ENCODE data around the gene OR7G1. TPM values are rescaled to one million over a fixed set of nuclear protein-coding genes. Genes with fewer than 3 reads are reported as not detected.

The OR7G1 gene, protein sequence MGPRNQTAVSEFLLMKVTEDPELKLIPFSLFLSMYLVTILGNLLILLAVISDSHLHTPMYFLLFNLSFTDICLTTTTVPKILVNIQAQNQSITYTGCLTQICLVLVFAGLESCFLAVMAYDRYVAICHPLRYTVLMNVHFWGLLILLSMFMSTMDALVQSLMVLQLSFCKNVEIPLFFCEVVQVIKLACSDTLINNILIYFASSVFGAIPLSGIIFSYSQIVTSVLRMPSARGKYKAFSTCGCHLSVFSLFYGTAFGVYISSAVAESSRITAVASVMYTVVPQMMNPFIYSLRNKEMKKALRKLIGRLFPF
- total RNA-seq, result not detected
- not detected for polyA plus RNA-seq
- long read RNA-seq, donor 1, result 0 reads
- long read RNA-seq, donor 2, partial matches to known transcripts, result 0 of 1 reads
- long read RNA-seq, donor 2, other reads (novel, unspliced or antisense), result 0 of 1 reads
- long read RNA-seq, donor 3, result 0 reads

DNA sequence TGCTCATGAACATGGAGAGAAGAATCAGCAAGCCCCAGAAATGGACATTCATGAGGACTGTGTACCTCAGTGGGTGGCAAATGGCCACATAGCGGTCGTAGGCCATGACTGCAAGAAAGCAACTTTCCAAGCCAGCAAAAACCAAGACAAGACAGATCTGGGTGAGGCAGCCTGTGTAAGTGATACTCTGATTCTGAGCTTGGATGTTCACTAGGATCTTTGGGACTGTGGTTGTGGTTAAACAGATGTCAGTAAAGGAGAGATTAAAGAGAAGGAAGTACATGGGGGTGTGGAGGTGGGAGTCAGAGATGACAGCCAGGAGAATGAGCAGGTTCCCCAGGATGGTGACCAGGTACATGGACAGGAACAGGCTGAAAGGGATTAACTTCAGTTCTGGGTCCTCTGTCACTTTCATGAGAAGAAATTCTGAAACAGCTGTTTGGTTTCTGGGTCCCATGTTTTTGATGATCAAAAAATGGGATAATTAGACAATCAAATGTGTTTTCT lies at the start of gene OR7G1:
OR7G1 (minus strand) TSS at position 457 of the 507 bp plus-strand sequence; CDS start at position 457, 0 bp downstream.
- no peaks in the 10 kb centered on the region for H3K36me3 ChIP-seq
- intact Hi-C loops (cut with DNase I), result no loop called here
- H3K4me3 ChIP-seq, result no peak within 1 kb of the TSS
- no peaks in the 10 kb centered on the region for H3K9me3 ChIP-seq
- no peaks in the 10 kb centered on the region for H3K4me1 ChIP-seq (ENCODE audit: insufficient read depth)
- no peaks in the 10 kb centered on the region for H3K27me3 ChIP-seq
- no peak within 1 kb of the TSS for H3K27ac ChIP-seq
- no peak for DNase-seq
- 79 to 93% (median 84%) methylated on average over 2 of the region's 2 CpGs for WGBS, 3 donors
- TF ChIP-seq, protein P1, sequence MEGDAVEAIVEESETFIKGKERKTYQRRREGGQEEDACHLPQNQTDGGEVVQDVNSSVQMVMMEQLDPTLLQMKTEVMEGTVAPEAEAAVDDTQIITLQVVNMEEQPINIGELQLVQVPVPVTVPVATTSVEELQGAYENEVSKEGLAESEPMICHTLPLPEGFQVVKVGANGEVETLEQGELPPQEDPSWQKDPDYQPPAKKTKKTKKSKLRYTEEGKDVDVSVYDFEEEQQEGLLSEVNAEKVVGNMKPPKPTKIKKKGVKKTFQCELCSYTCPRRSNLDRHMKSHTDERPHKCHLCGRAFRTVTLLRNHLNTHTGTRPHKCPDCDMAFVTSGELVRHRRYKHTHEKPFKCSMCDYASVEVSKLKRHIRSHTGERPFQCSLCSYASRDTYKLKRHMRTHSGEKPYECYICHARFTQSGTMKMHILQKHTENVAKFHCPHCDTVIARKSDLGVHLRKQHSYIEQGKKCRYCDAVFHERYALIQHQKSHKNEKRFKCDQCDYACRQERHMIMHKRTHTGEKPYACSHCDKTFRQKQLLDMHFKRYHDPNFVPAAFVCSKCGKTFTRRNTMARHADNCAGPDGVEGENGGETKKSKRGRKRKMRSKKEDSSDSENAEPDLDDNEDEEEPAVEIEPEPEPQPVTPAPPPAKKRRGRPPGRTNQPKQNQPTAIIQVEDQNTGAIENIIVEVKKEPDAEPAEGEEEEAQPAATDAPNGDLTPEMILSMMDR (IDR thresholded peaks at IDR 0.05), result no peak
- TF ChIP-seq EP300 (IDR thresholded peaks at IDR 0.05), result no peak
- TF ChIP-seq POLR2A (IDR thresholded peaks at IDR 0.05), result no peak

GRCh38 chr19:9165261-9165660 lies 49.7 kb upstream of the OR7G1 start:
- intact Hi-C loops (cut with DNase I), result no loop called here
- DNase-seq, result no peak
- H3K4me1 ChIP-seq (ENCODE audit: insufficient read depth), result no peaks in the 10 kb centered on the region
- no peak overlapping the region for H3K27ac ChIP-seq
- no peaks in the 10 kb centered on the region for H3K27me3 ChIP-seq
- WGBS, 3 donors, result 95 to 96% (median 95%) methylated on average over 3 of the region's 3 CpGs
- TF ChIP-seq, protein P1 (IDR thresholded peaks at IDR 0.05), result no peak
- TF ChIP-seq POLR2A (IDR thresholded peaks at IDR 0.05) (no peak), EP300 (IDR thresholded peaks at IDR 0.05) (no peak)
- no peak overlapping the region for H3K4me3 ChIP-seq
- peaks cover 8% of the 10 kb centered on the region for H3K36me3 ChIP-seq
- peaks cover 4 to 17% of the 10 kb centered on the region in 2 donors for H3K9me3 ChIP-seq

GRCh38 chr19:9161427-9161826 lies 45.9 kb upstream of the OR7G1 start:
- 98 to 99% (median 98%) methylated on average over 12 of the region's 12 CpGs for WGBS, 3 donors
- Histone ChIP-seq H3K27me3 (no peaks in the 10 kb centered on the region), H3K27ac (no peak overlapping the region), H3K4me1 (ENCODE audit: insufficient read depth) (no peaks in the 10 kb centered on the region), H3K4me3 (no peak overlapping the region), H3K9me3 (peaks cover 4 to 39% of the 10 kb centered on the region in 2 donors), H3K36me3 (peaks cover 12% of the 10 kb centered on the region)
- no peak for DNase-seq
- intact Hi-C loops (cut with DNase I), result no loop called here
- TF ChIP-seq EP300 (IDR thresholded peaks at IDR 0.05), result no peak
- TF ChIP-seq POLR2A (IDR thresholded peaks at IDR 0.05), result no peak
- TF ChIP-seq, protein P1 (IDR thresholded peaks at IDR 0.05), result no peak

DNA sequence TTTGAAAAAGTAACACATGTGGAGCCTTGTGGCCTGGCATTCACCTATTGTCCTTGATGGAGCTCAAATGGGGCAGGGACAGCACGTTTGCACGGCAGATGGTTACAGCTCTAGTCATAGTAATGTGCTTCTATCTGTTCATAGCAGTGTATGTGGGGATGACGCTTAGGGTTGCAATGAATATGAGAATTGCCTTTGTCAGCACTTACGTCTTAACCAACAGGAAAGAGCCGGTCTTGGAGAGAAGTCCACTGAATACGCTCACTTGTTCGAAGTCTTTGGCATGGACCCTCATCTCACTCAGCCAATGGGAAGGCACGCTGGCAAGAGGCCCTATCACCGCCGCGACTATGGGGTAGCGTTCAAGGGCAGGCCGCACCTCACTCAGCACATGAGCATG lies 44.3 kb upstream of the OR7G1 start:
- peaks cover 4 to 52% of the 10 kb centered on the region in 2 donors for H3K9me3 ChIP-seq
- H3K27ac ChIP-seq, result no peak overlapping the region
- H3K36me3 ChIP-seq, result peaks cover 12% of the 10 kb centered on the region
- intact Hi-C loops (cut with DNase I), result no loop called here
- no peak overlapping the region for H3K4me3 ChIP-seq
- H3K4me1 ChIP-seq (ENCODE audit: insufficient read depth), result no peaks in the 10 kb centered on the region
- H3K27me3 ChIP-seq, result no peaks in the 10 kb centered on the region
- WGBS, 3 donors, result 97 to 98% (median 98%) methylated on average over 13 of the region's 13 CpGs
- no peak for TF ChIP-seq POLR2A (IDR thresholded peaks at IDR 0.05)
- no peak for TF ChIP-seq EP300 (IDR thresholded peaks at IDR 0.05)
- TF ChIP-seq, protein P1 (IDR thresholded peaks at IDR 0.05), result no peak
- no peak for DNase-seq
